HG02973 (cell line): ENCODE measurements around the gene CBLL1.

ENCODE experiments used
- ATAC-seq: cut with Tn5 transposase; IDR thresholded peaks from one replicate; pipeline ENCODE4 v1.9.1; 2021; ENCODE audit warnings: moderate library complexity; ENCODE audit not compliant: unreplicated experiment

CBLL1 gene

GRCh38 chr7:107743567-107744344 lies at the start of gene CBLL1:
Gene CBLL1 (plus strand): TSS chr7:107744142. CDS start chr7:107744164, 22 bp downstream.
- ATAC-seq, result peak; percentile 89

GRCh38 chr7:107694386-107694785 lies 49.6 kb upstream of the CBLL1 start:
- ATAC-seq, result no peak

GRCh38 chr7:107696330-107696946 lies 47.5 kb upstream of the CBLL1 start:
- ATAC-seq, result no peak

DNA sequence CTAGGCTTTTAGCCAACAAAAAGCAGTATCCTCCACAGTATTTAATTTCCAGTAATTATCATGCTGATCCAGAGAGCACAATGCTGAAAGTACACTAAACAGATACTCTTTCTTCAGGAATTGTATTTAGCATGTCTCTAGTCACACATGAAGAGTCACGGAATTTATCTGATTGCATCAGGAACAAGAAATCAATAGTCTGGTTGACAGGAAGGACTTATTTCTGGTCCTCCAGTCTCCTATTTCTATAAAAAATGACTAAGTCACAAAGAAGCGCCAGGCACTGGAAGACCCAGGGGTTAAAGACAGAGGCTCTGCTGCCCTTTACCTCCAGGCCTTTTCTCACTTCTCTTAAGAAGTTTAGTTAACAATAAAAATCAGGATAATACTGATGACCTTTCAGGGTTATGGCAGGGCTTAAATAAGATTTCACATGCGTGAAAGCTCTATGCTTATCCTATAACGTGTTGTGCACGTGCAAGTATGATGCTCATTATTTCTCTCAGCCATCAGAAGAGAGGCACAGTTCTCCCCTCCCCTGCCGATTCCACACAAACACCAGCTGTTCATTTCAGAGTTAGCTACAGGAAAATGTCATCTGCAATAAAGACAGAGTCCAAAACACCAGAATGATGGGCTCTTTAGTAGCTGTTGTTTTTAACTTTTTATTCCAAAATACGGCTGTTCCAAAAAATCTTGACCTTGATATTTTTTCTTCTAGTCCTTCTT lies 46.5 kb upstream of the CBLL1 start:
- ATAC-seq, result no peak

DNA sequence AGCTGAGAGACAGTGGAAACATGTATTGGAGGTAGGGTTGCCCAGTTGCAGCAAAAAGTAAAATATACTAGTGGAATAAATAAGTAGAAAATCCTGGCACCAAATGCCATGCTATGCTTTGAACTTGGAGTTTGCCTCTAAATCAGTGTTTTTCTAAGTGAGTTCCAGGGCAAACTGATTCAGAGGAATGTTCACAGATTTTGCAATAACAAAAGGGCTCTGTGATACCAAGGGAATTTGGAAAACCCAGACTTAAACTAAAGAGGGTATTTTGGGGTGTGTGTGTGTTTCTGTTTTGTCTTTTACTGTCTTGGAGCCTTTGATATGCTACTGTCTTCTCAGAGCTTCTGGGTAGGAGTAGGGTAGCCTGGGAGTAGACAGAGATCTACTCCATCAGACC lies 43.4 kb upstream of the CBLL1 start:
- no peak for ATAC-seq

GRCh38 chr7:107701191-107701590 lies 42.8 kb upstream of the CBLL1 start:
- no peak for ATAC-seq

- no peak for ATAC-seq
Measured at GRCh38 chr7:107703219-107703618, 40.7 kb upstream of the CBLL1 start.

DNA sequence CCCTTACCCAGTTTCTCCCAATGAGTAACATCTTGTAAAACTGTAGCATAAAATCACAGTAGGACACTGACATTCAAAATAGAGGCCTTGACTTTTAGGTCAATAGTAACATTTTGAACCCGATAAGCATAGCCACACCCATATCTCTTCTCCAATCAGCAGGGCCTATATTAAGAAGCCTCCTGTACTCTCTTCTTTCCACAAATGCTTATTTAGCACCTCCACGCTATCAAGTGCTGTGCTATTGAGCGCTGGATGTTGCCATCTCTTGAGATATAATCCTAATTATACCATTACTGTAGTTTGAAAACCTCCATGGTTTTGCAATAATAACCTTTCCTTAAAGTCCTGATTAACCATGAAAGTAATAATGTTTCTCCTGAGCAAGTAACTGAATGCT lies 40.1 kb upstream of the CBLL1 start:
- no peak for ATAC-seq

GRCh38 chr7:107708956-107709355 lies 35.0 kb upstream of the CBLL1 start:
- no peak for ATAC-seq

DNA sequence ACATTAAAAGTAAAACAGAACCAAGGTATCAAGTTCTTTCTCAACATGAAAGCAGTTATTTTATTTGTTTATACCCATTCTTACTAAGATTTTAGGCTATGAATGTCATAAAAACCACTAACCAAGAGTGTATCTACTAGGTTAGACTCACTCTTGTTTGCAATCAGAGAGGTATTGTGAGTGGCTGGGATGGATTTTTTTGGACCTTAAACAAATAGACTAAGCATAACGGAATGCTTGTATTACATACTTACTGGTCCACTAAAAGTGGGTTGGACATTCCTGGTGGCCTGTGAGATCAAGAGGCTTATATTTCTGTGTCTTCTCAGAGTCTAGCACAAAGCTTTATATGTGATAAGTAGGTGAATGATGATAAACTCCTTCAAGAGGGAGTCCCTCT lies 32.6 kb upstream of the CBLL1 start:
- ATAC-seq, result no peak

GRCh38 chr7:107712025-107712424 lies 31.9 kb upstream of the CBLL1 start:
- no peak for ATAC-seq

DNA sequence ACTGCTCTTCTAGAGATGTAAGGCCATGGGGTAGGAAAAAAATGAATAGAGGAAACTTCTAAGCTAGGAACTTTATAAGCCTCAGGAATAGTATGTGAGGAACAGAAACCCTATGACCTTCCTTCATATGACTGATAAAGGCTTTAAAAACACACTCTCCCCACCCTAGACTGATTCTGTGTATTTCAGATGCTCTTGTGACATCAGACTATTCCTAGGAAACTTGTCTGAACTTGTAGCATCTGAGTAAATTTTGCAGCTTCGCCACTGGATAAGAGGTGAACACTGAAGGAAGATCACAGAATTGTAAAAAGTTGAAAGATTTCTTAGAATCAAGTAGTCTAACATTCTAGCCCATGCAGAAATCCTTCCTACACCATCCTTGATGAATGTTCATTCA lies 31.0 kb upstream of the CBLL1 start:
- ATAC-seq, result no peak

- no peak for ATAC-seq
Measured at GRCh38 chr7:107715531-107715930, 28.4 kb upstream of the CBLL1 start.

DNA sequence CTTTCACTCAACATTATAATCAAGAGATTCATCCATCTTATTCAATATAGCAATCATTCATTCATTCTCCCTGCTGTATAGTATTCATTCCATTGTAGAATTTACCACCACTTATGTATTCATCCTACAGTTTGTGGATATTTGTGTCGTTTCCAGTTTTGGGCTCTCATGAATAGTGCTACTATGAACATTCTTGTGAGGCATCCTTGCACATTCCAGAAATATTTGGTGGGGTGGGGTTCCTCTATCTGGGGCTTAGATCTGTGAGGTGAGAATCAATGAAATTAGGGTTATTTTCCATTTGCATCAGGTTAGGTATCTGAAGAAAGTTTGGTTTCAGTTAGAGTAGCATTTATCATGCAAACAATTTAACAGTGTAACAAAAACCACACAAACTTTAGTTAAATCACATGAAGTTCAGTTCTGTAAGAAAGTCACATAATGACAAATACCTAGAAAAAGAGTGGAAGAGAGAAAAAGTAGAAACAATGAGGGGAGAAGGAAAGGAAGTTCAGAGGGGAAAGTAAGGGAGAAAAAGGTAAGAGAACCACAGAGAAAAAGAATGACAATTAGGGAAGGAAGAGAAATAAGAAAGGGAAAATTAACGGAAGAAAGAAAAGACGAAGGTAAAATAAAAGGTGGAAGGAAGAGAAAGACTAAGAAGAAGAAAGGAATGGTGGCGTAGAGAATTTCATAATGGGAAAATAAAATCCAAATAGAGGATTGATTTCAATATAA lies 25.3 kb upstream of the CBLL1 start:
- no peak for ATAC-seq

DNA sequence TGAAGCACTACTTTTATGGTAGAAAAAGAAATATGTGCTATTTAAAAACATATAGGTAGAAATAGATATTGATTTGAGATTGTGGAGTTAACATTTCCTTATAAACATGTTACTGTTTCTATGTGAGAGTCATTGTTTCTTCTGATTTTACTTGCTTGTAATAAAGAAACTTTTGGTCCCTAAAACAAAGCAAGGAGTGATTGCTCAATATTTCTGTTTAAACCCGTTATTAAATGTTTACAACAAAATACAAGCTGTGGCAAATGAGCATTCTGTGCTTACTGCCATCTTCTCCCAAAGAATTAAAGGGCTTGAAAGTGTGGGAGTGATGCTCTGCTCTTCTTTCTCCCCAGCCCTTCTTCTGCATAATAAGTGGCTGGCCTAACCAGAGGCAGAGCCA lies 22.7 kb upstream of the CBLL1 start:
- no peak for ATAC-seq

- no peak for ATAC-seq
Measured at GRCh38 chr7:107723255-107723654, 20.7 kb upstream of the CBLL1 start.

GRCh38 chr7:107725138-107725740 lies 18.7 kb upstream of the CBLL1 start:
- no peak for ATAC-seq

- ATAC-seq, result no peak
Measured at GRCh38 chr7:107726356-107727130, 17.4 kb upstream of the CBLL1 start.

GRCh38 chr7:107728276-107728675 lies 15.7 kb upstream of the CBLL1 start:
- ATAC-seq, result no peak
